ENCODE results near the gene KCNIP4.

- TF ChIP-seq CTCF (conservative IDR thresholded peaks at IDR 0.05; ENCODE audit: low read depth in 2 of 2) = no peak
- TF ChIP-seq EZH2 (IDR thresholded peaks at IDR 0.05; ENCODE audit: low read depth, unreplicated experiment) = no peak
- no peak for TF ChIP-seq EZH2phosphoT487 (IDR thresholded peaks at IDR 0.05; ENCODE audit: unreplicated experiment)
Observed at GRCh38 chr4:21890231-21890630, 58.3 kb downstream of the KCNIP4 start.
